GM19467 (cell line): ENCODE measurements around the gene PMPCA.

ENCODE experiments used
- ATAC-seq: cut with Tn5 transposase; IDR thresholded peaks from one replicate; pipeline ENCODE4 v1.9.1; 2021; ENCODE audit warnings: mild to moderate bottlenecking, moderate library complexity; ENCODE audit not compliant: unreplicated experiment

Gene PMPCA

GRCh38 chr9:136453326-136453725, 42.9 kb downstream of the PMPCA start:
- ATAC-seq: no peak

- ATAC-seq: no peak
Measured at GRCh38 chr9:136454026-136454796, 43.8 kb downstream of the PMPCA start.

GRCh38 chr9:136455043-136456002, 44.9 kb downstream of the PMPCA start:
- ATAC-seq: no peak

GRCh38 chr9:136456258-136456657, 45.8 kb downstream of the PMPCA start:
- ATAC-seq: no peak

- no peak for ATAC-seq
Measured at GRCh38 chr9:136457326-136457725, 46.9 kb downstream of the PMPCA start.

GRCh38 chr9:136459425-136459824, 49.0 kb downstream of the PMPCA start:
- ATAC-seq: no peak

- no peak for ATAC-seq
Measured at GRCh38 chr9:136460772-136461325, 50.4 kb downstream of the PMPCA start.

- ATAC-seq: no peak
Measured at GRCh38 chr9:136462664-136463063, 52.2 kb downstream of the PMPCA start.

- ATAC-seq: no peak
Measured at GRCh38 chr9:136463578-136463977, 53.1 kb downstream of the PMPCA start.

- ATAC-seq: no peak
Measured at GRCh38 chr9:136464241-136464640, 53.8 kb downstream of the PMPCA start.

GRCh38 chr9:136465500-136466154, 55.2 kb downstream of the PMPCA start:
- no peak for ATAC-seq

GRCh38 chr9:136466155-136466541, 55.7 kb downstream of the PMPCA start:
- ATAC-seq: no peak

- no peak for ATAC-seq
Measured at GRCh38 chr9:136467766-136468165, 57.3 kb downstream of the PMPCA start.

- no peak for ATAC-seq
Measured at GRCh38 chr9:136470356-136470755, 59.9 kb downstream of the PMPCA start.

- ATAC-seq: no peak
Measured at GRCh38 chr9:136470792-136471469, 60.5 kb downstream of the PMPCA start.

- ATAC-seq: no peak
Measured at GRCh38 chr9:136471802-136472487, 61.5 kb downstream of the PMPCA start.

GRCh38 chr9:136472640-136473353, 62.3 kb downstream of the PMPCA start:
- ATAC-seq: no peak

GRCh38 chr9:136473354-136473721, 62.9 kb downstream of the PMPCA start:
- ATAC-seq: no peak
